HEK293 (cell line): ENCODE data around the gene TAOK3.
"Not testable (repeated sequence)": the region's sequence is repeated elsewhere in the genome, so short reads cannot be mapped to it uniquely, and the experiment has no call there.

Experiments
- MZF1 ChIP-seq: fragments of 450-650 bp; formaldehyde crosslinking; IDR thresholded peaks from 2 replicates; pipeline ENCODE4 v1.5.1; 2017; ENCODE audit warnings: missing biosample characterization, missing genetic modification characterization, borderline replicate concordance
- ZNF24 ChIP-seq: fragments of 450-650 bp; formaldehyde crosslinking; IDR thresholded peaks from 2 replicates; pipeline ENCODE4 v1.5.1; 2016; ENCODE audit warnings: missing biosample characterization, missing genetic modification characterization
- ZNF292 ChIP-seq: fragments of 450-650 bp; formaldehyde crosslinking; IDR thresholded peaks from 2 replicates; pipeline ENCODE4 v1.5.1; 2016; ENCODE audit warnings: low read depth, missing biosample characterization, missing genetic modification characterization, borderline replicate concordance
- ZNF423 ChIP-seq: fragments of 450-650 bp; formaldehyde crosslinking; IDR thresholded peaks from 2 replicates; pipeline ENCODE4 v1.5.1; 2016; ENCODE audit warnings: missing biosample characterization, missing genetic modification characterization
- ZSCAN30 ChIP-seq: fragments of 450-650 bp; IDR thresholded peaks from 2 replicates; pipeline ENCODE4 v1.5.1; 2018; ENCODE audit warnings: missing biosample characterization, mild to moderate bottlenecking, missing genetic modification characterization, moderate library complexity
- TF ChIP-seq, protein P1 (sequence below): fragments of 450-650 bp; formaldehyde crosslinking; IDR thresholded peaks from 2 replicates; pipeline ENCODE4 v1.5.1; 2016; ENCODE audit warnings: missing biosample characterization, missing genetic modification characterization
- TF ChIP-seq, protein P2 (sequence below): fragments of 450-650 bp; formaldehyde crosslinking; IDR thresholded peaks from 2 replicates; pipeline ENCODE4 v1.5.1; 2016; ENCODE audit warnings: missing biosample characterization, missing genetic modification characterization
- TF ChIP-seq, protein P3 (sequence below): fragments of 450-650 bp; formaldehyde crosslinking; IDR thresholded peaks from 2 replicates; pipeline ENCODE4 v1.5.1; 2016; ENCODE audit warnings: missing biosample characterization, missing genetic modification characterization

DNA sequence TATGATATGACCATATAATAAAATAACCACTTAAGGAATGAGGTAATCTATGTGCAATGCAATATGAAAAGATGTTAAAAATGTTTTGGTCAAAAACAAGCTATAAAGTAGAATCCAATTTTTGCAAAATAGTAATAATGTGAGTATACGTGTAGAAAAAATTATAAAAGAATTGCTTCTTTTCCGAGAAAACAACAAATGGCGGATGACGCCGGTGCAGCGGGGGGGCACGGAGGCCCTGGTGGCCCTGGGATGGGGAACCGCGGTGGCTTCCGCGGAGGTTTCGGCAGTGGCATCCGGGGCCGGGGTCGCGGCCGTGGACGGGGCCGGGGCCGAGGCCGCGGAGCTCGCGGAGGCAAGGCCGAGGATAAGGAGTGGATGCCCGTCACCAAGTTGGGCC is 126.8 kb downstream of the TAOK3 start:
- TF ChIP-seq, protein P1, sequence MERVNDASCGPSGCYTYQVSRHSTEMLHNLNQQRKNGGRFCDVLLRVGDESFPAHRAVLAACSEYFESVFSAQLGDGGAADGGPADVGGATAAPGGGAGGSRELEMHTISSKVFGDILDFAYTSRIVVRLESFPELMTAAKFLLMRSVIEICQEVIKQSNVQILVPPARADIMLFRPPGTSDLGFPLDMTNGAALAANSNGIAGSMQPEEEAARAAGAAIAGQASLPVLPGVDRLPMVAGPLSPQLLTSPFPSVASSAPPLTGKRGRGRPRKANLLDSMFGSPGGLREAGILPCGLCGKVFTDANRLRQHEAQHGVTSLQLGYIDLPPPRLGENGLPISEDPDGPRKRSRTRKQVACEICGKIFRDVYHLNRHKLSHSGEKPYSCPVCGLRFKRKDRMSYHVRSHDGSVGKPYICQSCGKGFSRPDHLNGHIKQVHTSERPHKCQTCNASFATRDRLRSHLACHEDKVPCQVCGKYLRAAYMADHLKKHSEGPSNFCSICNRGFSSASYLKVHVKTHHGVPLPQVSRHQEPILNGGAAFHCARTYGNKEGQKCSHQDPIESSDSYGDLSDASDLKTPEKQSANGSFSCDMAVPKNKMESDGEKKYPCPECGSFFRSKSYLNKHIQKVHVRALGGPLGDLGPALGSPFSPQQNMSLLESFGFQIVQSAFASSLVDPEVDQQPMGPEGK (tag by site-specific recombination): not testable (repeated sequence)
- TF ChIP-seq ZNF24, MZF1, ZNF423, ZNF292, ZSCAN30 (tag by site-specific recombination): not testable (repeated sequence)
- TF ChIP-seq, protein P2, sequence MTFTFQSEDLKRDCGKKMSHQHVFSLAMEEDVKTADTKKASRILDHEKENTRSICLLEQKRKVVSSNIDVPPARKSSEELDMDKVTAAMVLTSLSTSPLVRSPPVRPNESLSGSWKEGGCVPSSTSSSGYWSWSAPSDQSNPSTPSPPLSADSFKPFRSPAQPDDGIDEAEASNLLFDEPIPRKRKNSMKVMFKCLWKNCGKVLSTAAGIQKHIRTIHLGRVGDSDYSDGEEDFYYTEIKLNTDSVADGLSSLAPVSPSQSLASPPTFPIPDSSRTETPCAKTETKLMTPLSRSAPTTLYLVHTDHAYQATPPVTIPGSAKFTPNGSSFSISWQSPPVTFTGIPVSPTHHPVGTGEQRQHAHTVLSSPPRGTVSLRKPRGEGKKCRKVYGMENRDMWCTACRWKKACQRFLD: not testable (repeated sequence)
- TF ChIP-seq, protein P3, sequence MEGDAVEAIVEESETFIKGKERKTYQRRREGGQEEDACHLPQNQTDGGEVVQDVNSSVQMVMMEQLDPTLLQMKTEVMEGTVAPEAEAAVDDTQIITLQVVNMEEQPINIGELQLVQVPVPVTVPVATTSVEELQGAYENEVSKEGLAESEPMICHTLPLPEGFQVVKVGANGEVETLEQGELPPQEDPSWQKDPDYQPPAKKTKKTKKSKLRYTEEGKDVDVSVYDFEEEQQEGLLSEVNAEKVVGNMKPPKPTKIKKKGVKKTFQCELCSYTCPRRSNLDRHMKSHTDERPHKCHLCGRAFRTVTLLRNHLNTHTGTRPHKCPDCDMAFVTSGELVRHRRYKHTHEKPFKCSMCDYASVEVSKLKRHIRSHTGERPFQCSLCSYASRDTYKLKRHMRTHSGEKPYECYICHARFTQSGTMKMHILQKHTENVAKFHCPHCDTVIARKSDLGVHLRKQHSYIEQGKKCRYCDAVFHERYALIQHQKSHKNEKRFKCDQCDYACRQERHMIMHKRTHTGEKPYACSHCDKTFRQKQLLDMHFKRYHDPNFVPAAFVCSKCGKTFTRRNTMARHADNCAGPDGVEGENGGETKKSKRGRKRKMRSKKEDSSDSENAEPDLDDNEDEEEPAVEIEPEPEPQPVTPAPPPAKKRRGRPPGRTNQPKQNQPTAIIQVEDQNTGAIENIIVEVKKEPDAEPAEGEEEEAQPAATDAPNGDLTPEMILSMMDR (tag by site-specific recombination): not testable (repeated sequence)
